ENCODE data around the gene TESPA1.
A peak's percentile ranks its signal among the peaks of the same experiment; 100 is the strongest.
"Not testable (repeated sequence)": the region's sequence is repeated elsewhere in the genome, so short reads cannot be mapped to it uniquely, and the experiment has no call there.

TESPA1 gene

DNA sequence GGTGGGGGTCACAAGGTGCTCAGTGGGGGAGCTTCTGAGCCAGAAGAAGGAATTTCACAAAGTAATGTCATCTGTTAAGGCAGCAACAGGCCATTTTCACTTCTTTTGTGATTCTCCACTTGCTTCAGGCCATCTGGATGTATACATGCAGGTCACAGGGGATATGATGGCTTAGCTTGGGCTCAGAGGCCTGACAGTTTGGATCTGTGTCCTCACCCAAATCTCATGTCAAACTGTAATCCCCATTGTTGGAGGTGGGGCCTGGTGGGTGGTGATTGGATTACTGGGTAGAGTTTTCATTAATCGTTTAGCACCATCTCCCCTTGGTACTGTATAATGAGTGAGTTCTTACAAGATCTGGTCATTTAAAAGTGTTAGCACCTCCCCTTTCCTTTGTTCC lies 36.4 kb downstream of the TESPA1 start:
- no peak for DNase-seq

DNA sequence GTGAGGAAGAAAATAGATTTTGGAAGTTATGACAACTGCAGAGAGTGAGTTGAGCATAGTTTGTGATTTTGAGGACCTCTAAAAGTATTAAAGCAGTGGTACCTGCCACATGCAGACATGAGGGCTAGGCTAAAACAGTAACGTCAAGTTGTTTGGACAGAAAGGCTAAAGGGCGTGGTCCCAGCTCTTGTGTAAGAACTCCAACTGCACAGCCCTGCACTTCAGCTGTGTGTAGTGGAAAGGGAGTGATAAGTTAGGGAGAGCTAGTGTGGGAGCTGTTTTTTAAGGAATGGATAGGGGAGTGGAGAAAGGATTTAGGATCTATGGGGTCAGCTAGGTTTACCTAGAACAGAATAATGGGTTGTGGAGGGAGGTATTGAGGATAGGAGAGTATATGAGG lies 39.5 kb downstream of the TESPA1 start:
- DNase-seq = no peak

DNA sequence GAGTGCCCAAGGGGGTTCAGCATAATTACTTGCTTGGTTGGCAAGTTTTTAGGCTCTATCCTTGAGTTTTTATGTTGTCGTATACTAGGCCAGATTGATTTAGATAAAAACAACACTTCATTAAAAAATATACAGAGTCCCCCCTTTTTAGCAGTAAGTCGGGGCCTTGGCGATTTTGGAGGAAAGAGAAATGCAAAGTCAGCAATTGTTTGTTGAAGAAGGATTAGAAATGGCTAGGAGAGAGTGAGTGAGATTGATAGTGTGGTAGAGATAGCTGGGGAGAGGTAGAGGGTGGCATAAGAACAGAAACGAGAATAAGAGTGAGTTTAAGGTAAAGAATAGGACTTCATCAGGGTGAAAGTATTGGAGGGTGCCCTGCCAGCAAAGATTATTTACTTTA lies 41.3 kb downstream of the TESPA1 start:
- not testable (repeated sequence) for DNase-seq

DNA sequence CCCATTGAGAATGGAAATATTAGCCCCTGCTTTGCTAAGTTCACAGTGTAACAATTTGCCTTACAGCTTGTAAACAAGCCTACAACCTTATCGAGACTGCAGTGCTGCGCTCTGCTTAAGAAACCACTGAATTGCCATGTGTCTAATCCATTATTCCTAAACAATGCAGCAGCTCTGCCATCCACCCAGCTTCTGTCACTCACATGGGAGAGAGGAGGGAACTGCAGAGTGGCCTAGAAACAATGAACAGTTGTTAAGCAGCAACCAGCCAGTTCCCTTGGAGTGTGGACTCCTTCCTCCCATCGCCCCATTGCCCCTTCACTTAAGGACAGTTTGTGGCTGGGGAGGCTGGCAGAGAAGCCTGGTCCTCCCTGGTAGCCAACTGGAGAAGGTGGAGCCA lies 42.9 kb downstream of the TESPA1 start:
- DNase-seq = peak in 22 of 58 donors; percentile 3 to 60 (median 17)

DNA sequence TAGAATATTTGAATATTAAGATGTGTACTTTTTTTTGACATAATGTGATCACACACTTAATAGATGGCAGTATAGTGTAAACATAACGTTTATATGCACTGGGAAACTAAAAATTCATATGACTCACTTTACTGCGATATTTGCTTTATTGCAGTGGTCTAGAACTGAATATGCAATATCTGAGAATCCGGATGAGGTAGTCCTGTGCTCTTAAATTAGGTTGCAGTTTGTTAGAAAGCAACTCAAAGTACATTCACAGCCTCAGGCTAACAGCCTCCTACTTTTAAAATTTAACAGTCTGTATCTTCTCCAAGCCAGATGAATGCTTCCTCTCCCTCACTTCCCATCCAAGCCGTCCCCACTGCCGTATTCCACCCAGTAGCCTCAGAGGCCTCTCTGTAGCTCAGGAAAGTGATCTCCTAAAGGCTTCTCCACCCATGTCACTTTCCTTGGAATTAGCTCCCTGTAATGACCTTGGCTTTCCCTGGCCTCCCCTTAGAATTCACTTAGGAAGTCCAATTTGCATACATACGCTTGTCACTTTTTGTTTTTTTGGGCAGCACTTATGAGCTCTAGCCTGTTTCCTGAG lies 43.7 kb downstream of the TESPA1 start:
- DNase-seq = peak in 12 of 58 donors; percentile 2 to 47 (median 10)

DNA sequence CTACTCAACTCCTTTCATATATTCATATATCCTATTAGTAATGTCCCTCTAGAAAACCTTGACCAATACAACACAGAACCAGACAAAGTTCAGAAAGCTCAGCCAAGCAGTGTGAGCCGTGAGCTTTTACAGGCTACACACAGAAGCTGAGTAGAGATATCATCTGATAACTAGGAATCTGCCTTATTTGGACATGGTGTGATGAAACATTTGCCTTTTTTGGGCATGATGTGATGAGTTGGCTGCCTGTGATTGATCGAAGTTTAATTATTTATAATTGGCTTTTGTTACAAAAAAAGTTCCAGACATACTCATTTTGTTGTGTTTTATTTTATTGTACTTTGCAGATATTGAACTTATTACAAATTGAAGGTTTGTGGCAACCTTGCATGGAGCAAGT lies 46.6 kb downstream of the TESPA1 start:
- DNase-seq = no peak

DNA sequence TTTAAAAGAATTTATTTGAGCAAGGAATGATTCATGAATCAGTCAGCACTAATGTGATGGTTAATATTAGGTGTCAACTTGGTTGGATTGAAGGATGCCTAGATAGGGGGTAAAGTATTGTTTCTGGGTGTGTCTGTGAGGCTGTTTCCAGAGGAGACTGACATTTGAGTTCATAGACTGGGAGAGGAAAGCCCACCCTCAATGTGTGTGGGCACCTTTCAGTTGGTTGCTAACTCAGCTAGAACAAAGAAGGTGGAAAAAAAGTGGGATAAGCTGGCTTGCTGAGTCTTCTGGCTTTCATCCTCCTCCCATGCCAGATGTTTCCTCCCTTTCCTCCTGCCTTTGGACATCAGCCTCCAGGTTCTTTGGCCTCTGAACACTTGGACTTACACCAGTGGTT lies 47.2 kb downstream of the TESPA1 start:
- DNase-seq = no peak

DNA sequence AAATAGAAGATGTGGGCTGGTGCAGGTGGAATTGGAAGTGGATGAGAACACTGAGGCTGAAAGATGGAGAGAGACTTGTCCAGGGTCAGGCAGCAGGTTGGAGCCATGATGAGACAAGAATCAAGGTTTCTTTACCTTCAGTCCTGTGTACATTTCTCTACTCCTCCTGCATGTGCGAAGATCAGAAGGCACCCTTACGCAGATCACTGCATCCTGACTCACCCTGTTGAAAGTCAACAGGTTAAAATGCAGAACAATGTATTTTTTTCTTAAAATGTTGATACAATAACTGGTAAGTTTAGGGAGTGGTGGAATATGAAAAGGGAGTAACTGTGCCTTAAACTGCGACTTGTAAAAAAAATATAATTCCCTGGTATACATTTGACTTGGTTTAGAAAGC lies 47.8 kb downstream of the TESPA1 start:
- DNase-seq = no peak

DNA sequence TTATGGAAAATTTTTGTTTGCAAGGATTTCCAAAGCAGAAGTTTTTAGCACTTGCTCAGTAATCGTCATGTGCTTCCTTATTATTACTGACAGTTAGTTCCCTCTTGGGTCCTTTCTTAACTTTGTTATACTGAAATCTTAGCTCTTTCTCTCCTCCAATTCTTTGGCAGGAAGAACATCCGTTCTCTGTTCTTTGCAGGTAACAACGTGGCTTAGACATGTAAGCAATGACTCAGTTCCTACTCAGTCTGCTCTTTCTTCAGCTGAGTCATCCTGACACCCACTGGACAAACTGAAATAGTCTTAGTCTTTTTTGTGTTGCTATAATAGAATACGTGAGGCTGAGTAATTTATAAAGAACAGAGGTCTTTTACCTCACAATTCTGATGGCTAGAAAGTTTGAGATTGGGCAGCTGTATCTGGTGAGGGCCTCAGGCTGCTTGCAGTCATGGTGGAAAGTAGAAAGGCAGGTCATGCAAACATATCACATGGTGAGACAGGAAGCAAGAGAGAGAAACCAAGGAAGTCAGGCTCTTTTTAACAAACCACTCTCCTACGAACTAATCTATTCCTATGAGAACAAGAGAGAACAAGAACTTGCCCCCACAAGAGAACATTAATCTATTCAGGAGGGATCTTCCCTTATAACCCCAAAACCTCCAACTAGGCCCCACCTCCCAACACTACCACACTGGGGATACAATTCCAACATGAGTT lies 49.2 kb downstream of the TESPA1 start:
- peak in 6 of 58 donors; percentile 5 to 58 (median 16) for DNase-seq

DNA sequence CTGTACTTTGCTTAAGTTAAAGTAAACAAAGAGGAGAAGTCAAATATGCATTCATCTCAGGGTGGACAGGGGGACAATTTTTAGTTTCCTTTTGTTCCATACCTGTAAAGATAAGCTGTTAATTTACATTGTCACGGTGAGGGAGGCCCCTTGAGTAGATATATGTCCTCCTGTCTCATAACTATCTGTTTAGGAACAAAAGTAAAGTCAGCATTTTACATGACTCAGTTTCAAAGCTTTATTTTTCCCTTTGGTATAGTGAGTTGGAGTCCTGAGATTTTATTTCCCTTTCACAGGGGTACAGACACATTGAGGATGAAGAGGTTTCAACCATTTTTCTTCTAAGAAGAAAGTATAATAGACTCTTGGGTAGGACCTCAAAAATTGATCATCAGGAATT lies 50.1 kb downstream of the TESPA1 start:
- no peak for DNase-seq

DNA sequence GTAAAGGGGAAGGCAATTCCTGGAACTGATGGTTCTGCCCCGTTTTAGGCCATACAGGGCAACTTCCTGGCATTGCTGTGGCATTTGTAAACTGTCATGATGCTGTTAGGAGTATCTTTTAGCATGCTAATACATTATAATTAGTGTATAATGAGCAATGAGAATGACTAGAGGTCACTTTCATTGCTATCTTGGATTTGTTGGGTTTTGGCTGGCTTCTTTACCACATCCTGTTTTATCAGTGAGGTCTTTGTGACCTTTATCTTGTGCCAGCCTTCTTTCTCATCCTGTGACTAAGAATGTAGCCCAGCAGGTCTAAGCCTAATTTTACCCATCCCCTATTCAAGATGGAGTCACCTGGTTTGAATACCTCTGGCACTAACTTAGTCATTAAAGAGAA lies 51.2 kb downstream of the TESPA1 start:
- DNase-seq = no peak

DNA sequence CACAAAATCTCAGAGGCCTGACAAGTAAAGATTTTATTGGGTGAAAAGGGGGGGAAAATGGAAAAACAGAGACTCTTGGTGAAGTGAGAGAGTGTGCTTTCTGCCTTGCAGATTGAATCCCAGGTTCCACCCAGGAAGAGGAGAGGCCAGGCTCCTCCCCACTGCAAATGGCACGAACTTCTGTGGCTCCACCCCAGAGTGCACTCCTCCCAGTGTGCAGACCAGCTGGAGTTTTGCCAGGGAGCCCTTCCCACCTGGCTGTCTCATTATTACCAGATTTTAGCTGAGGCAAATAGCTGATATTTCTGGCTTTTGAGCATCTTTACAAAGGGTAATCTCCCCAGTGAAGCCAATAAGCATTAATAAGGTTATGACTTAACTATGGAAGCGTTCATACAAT lies 51.9 kb downstream of the TESPA1 start:
- DNase-seq = no peak

DNA sequence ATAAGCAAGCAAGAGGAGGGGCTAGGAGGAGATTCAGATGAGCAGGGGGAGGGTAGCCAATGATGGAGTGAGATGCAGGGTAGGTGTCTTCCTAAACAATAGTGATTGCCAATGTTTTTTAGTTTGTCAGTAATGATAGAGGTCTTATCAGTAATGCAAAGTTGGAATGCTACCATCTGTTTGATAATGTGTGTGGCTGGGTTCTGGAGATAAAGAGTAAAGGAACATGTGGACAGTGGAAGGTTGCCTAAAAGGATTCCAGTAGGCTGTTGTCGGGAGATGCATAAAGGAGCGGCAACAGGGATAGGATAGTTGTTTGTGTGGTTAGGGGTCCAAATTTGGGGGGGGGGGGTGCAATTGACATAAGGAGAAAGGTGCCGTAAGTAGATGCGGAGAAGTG lies 52.5 kb downstream of the TESPA1 start:
- no peak for DNase-seq

DNA sequence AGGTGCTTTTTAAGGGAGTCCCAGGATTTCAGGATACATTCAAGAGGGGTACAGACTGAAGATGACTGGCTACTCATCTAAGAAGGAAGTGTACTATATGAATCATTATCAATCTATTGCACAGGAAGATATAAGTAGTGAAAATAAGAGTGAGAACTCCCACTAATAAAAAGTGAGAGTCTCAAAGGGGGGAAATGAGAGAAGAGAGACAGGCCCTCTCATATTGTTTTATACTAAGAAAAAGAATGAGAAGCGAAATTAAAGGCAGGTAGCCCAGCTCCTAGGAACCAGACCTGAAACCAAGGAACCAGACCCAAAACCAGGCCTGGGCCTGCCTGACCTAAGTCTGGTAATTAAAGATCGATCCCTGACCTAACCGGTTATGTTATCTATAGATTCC lies 54.6 kb downstream of the TESPA1 start:
- DNase-seq = no peak

DNA sequence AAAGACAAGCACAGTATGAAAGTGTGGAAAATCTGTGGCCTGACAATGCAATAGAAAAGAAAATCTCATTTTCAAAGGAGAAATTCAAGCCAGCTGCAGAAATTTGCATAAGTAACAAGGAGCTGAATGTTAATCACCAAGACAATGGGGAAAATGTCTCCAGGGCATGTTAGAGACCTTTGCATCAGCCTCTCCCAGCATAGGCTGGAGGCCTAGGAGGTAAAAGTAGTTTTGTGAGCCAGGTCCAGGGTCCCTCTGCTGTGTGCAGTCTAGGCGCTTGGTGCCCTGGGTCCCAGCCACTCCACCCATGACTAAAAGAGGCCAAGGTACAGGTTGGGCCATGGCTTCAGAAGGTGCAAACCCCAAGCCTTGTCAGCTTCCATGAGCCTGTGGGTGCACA lies 58.3 kb downstream of the TESPA1 start:
- DNase-seq = no peak

DNA sequence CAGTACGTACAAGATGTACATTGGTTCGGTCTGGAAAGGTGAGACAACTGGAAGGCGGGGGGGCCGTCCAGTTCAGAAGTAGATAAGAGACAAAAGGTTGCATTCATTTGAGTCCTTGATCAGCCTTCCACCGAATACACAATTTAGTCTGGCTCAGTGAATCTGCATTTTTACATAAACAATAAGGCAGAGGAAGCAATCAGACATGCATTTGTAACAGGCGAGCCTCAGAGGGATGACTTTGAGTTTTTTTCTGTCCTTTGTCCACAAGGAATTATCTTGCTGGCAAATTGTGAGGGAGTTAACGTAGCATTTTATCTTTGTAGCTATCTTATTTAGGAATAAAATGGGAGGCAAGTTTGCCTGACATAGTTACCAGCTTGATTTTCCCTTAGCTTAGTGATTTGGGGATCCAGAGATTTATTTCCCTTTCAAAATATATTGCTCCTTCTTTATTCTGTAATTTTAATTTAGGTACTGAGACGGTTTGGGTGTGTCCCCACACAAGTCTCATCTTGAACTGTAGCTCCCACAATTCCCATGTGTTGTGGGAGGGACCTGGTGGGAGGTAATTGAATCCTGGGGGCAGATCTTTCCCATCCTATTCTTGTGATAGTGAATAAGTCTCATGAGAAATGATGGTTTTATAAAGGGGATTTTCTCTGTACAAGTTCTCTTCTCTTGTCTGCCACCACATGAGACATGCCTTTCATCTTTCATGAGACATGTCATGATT lies 59.4 kb downstream of the TESPA1 start:
- no peak for DNase-seq

DNA sequence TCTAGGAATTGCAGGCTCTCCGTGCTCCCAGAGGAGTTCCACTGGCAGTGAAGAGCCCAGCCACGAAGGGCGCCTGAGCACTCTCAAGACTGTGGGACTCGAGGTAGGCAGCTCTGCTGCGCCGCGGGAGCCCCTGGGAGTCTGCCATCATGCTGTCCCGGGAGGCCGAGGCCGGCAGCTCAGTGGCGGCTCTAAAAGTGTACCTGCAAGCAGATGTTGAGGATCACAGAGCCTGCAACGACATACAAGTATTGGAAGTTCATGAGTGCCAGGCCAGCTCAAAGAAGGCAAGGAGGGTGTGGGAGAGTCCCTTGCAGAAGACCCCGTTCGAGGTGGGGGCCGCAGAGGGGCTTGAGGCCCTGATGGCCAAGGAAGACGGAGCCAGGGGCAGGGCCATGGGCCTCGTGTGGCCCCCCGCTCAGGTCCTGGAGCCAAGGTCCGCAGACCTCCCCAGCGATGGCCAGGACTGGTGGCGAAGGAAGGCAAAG lies 67.5 kb downstream of the TESPA1 start:
- no peak for DNase-seq
